Panc1 (cell line): Measurements from ENCODE around the gene VPS45. TPM values are rescaled to one million over a fixed set of nuclear protein-coding genes. Genes with fewer than 3 reads are reported as not detected.

Experiments
- ATAC-seq: fragments of 200-7000 bp; cut with Tn5 transposase; 2 replicates; pipeline ENCODE4 v1.9.1; 2020; ENCODE audit warnings: mild to moderate bottlenecking, moderate library complexity
- BruUV-seq: library from RNA; stranded (reverse); fragments of 400-500 nt; replicated peaks from 2 replicates; lab custom pipeline; 2021; lab: Mats Ljungman, UMichigan
- CTCF ChIA-PET: fragments of 300-600 bp; sonication (Branson Sonifier 250); formaldehyde crosslinking; loops from one replicate; lab custom pipeline; 2022; ENCODE audit warnings: antibody characterized with exemption; lab: Charles Lee
- POLR2A ChIA-PET: fragments of 300-600 bp; sonication (Branson Sonifier 250); formaldehyde crosslinking; loops from one replicate; lab custom pipeline; 2022; ENCODE audit warnings: antibody characterized with exemption; lab: Charles Lee
- DNase-seq: peaks from one replicate; pipeline ENCODE4 v3.0.0-alpha.2; 2010; ENCODE audit warnings: low read depth, low spot score
- H3K27ac ChIP-seq: 2 replicates; pipeline ENCODE4 v1.5.1; 2011; ENCODE audit warnings: mild to moderate bottlenecking, low read length, inconsistent platforms
- H3K27me3 ChIP-seq: fragments of 200-500 bp; sonication (Bioruptor generic); 2 replicates; pipeline ENCODE4 v1.6.0; 2014; ENCODE audit warnings: low read length, inconsistent platforms; ENCODE audit not compliant: control insufficient read depth, insufficient read depth
- H3K36me3 ChIP-seq: fragments of 200-500 bp; sonication (Bioruptor generic); 2 replicates; pipeline ENCODE4 v1.5.1; 2014; ENCODE audit warnings: inconsistent platforms, mild to moderate bottlenecking, low read length, moderate library complexity; ENCODE audit not compliant: control insufficient read depth, insufficient read depth
- H3K4me1 ChIP-seq: 2 replicates; pipeline ENCODE4 v1.5.1; 2011; ENCODE audit warnings: inconsistent platforms, mild to moderate bottlenecking, low read length, moderate library complexity; ENCODE audit not compliant: control insufficient read depth, insufficient read depth
- H3K4me3 ChIP-seq, 2 experiments: 2 replicates each; pipeline ENCODE4 v1.5.1; 2011 to 2012; ENCODE audit warnings: low read depth in 2 of 2, low read length in 2 of 2, mild to moderate bottlenecking in 2 of 2, inconsistent platforms in 1 of 2, moderate library complexity in 1 of 2
- H3K9me3 ChIP-seq: fragments of 200-500 bp; sonication (Bioruptor generic); 2 replicates; pipeline ENCODE4 v1.5.1; 2014; ENCODE audit warnings: low read depth, mild to moderate bottlenecking, inconsistent platforms, low read length, moderate library complexity; ENCODE audit not compliant: control insufficient read depth, insufficient read depth
- CTCF ChIP-seq: fragments of 450-650 bp; IDR thresholded peaks from 2 replicates; pipeline ENCODE4 v1.5.1; 2017; ENCODE audit warnings: mild to moderate bottlenecking
- POLR2AphosphoS5 ChIP-seq: IDR thresholded peaks from 2 replicates; pipeline ENCODE4 v1.6.1; 2012; ENCODE audit warnings: mild to moderate bottlenecking, low read depth, low read length, moderate library complexity
- REST ChIP-seq, 2 experiments: IDR thresholded peaks; 2 replicates each; pipeline ENCODE4 v1.6.1; 2011 to 2012; ENCODE audit warnings: low read depth in 2 of 2, control low read depth in 1 of 2, low read length in 1 of 2, mild to moderate bottlenecking in 1 of 2, moderate library complexity in 1 of 2; ENCODE audit not compliant: insufficient read depth in 1 of 2
- SIN3A ChIP-seq: IDR thresholded peaks from 2 replicates; pipeline ENCODE4 v1.6.1; 2012; ENCODE audit warnings: low read depth, mild to moderate bottlenecking, low read length, moderate library complexity, borderline replicate concordance; ENCODE audit not compliant: insufficient read depth
- TCF7L2 ChIP-seq: IDR thresholded peaks from 2 replicates; pipeline ENCODE4 v1.6.1; 2011; ENCODE audit warnings: mild to moderate bottlenecking, low read depth, low read length, inconsistent platforms
- in situ Hi-C: cut with HindIII; loops from 2 replicates; pipeline ENCODE4 v1.10.0; 2016; ENCODE audit warnings: low sequenced_read_pairs, low pct_unique_long_range_greater_than_20kb
- intact Hi-C: fragments of 100-400 bp; cut with micrococcal nuclease; formaldehyde crosslinking; loops from one replicate; pipeline ENCODE4 v1.10.0; 2022; ENCODE audit not compliant: unreplicated experiment
- total RNA-seq: library from RNA; stranded (reverse); gene quantifications from one replicate; pipeline ENCODE4 v1.2.1, GENCODE V29; 2021; ENCODE audit not compliant: unreplicated experiment

The VPS45 gene
- total RNA-seq, 1 experiment from 2014 or later = 24.9 TPM

GRCh38 chr1:150022357-150022756, 45.2 kb upstream of the VPS45 start:
- intact Hi-C loops (no loop called here), in situ Hi-C loops (no loop called here)
- no peaks in the 10 kb centered on the region for H3K36me3 ChIP-seq
- TF ChIP-seq POLR2AphosphoS5 = no peak
- no peak for TF ChIP-seq SIN3A
- TF ChIP-seq CTCF = no peak
- TF ChIP-seq REST (IDR thresholded peaks at IDR 0.05; ENCODE audit: insufficient read depth in 1 of 2, low read depth in 2 of 2, low read length in 1 of 2) = no peak
- no peak for TF ChIP-seq TCF7L2
- no TSS peak for BruUV-seq
- CTCF ChIA-PET = no interaction called here
- no peaks in the 10 kb centered on the region for H3K27me3 ChIP-seq
- H3K27ac ChIP-seq = no peak overlapping the region
- POLR2A ChIA-PET = no interaction called here
- H3K9me3 ChIP-seq = no peaks in the 10 kb centered on the region
- no peak for DNase-seq
- no peak overlapping the region for H3K4me3 ChIP-seq
- no peaks in the 10 kb centered on the region for H3K4me1 ChIP-seq
- no peak for ATAC-seq

- Histone ChIP-seq H3K9me3 (no peaks in the 10 kb centered on the region), H3K4me3 (no peak overlapping the region), H3K36me3 (no peaks in the 10 kb centered on the region), H3K4me1 (no peaks in the 10 kb centered on the region), H3K27ac (no peak overlapping the region), H3K27me3 (no peaks in the 10 kb centered on the region)
- POLR2A ChIA-PET = no interaction called here
- CTCF ChIA-PET = interaction anchor here (0.6 kb wide), 1 partner anchor 26 kb away, joined by 10 read pairs; no protein-coding TSS in a partner anchor
- in situ Hi-C loops (no loop called here), intact Hi-C loops (no loop called here)
- BruUV-seq = no TSS peak
- DNase-seq (no peak), ATAC-seq (no peak)
- TF ChIP-seq TCF7L2 = no peak
- no peak for TF ChIP-seq REST (IDR thresholded peaks at IDR 0.05; ENCODE audit: insufficient read depth in 1 of 2, low read depth in 2 of 2, low read length in 1 of 2)
- TF ChIP-seq CTCF = no peak
- no peak for TF ChIP-seq SIN3A
- no peak for TF ChIP-seq POLR2AphosphoS5
Measured at GRCh38 chr1:150024156-150024555, 43.4 kb upstream of the VPS45 start.
